ENCODE results near the gene GNG8. TPM values are rescaled to one million over a fixed set of nuclear protein-coding genes. Genes with fewer than 3 reads are reported as not detected.

The GNG8 gene
- total RNA-seq, 6 experiments from 2014 or later = not detected

DNA sequence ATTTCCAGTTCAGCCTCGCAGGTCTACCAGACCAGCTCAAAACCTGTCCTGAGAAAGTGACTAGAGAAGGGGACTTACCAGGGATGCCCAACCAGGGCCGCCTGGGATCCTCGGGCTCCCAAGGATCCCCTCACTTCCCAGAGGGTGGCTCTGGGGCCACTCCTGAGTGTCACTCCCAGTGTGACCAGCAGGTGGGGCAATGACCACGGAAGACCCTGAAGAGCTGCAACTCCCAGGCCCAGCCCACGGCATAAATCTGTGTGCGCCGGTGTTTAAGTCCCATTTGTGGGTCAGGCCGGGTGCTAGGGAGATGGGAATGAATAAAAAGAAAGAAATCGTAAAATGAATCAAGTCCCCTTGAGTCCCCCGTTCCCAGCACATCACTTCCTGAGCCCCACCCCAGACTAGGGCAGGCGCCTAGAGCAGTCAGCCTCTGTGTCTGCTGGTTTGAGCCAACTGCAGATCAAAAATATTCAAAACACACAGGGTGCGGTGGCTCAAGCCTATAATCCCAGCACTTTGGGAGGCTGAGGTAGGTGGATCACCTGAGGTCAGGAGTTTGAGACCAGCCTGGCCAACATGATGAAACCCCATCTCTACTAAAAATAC, 21.8 kb downstream of the GNG8 start:
- H3K9me3 Mint-ChIP-seq = no peaks in the 10 kb centered on the region
- peak overlapping the region; percentile 63; the same call in 1 of the 2 replicates for H3K27ac Mint-ChIP-seq
- H3K36me3 Mint-ChIP-seq (ENCODE audit: low read depth) = peaks cover 10% of the 10 kb centered on the region
- TF ChIP-seq, protein P1, sequence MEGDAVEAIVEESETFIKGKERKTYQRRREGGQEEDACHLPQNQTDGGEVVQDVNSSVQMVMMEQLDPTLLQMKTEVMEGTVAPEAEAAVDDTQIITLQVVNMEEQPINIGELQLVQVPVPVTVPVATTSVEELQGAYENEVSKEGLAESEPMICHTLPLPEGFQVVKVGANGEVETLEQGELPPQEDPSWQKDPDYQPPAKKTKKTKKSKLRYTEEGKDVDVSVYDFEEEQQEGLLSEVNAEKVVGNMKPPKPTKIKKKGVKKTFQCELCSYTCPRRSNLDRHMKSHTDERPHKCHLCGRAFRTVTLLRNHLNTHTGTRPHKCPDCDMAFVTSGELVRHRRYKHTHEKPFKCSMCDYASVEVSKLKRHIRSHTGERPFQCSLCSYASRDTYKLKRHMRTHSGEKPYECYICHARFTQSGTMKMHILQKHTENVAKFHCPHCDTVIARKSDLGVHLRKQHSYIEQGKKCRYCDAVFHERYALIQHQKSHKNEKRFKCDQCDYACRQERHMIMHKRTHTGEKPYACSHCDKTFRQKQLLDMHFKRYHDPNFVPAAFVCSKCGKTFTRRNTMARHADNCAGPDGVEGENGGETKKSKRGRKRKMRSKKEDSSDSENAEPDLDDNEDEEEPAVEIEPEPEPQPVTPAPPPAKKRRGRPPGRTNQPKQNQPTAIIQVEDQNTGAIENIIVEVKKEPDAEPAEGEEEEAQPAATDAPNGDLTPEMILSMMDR (IDR thresholded peaks at IDR 0.05) = peak; percentile 96
- H3K4me1 Mint-ChIP-seq (ENCODE audit: low read depth) = peaks cover 44% of the 10 kb centered on the region
- H3K27me3 Mint-ChIP-seq (ENCODE audit: insufficient read depth) = peaks cover 2% of the 10 kb centered on the region
- H3K4me3 Mint-ChIP-seq = no peak overlapping the region
- peak; percentile 60 for DNase-seq

DNA sequence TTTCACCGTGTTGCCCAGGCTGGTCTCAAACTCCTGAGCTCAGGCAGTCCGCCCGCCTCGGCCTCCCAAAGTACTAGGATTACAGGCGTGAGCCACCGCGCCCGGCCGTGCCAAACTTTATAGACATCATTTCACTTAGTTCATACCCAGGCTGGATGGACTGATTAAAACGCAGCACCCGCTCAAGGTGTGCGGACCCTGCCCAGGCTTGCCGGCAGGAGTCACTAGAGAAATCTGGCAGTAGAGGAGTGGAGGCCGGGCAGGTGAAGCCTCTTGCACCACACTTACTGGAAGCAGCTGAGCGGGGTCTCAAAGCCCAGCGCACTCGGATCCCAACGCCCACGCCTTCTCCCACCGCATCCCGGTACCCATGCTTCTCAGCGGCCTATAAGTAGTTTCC, 22.5 kb downstream of the GNG8 start:
- Mint-ChIP-seq H3K4me1 (ENCODE audit: low read depth) (peaks cover 40% of the 10 kb centered on the region), H3K36me3 (ENCODE audit: low read depth) (peaks cover 15% of the 10 kb centered on the region), H3K27ac (no peak overlapping the region), H3K27me3 (ENCODE audit: insufficient read depth) (peaks cover 3% of the 10 kb centered on the region), H3K9me3 (no peaks in the 10 kb centered on the region), H3K4me3 (no peak overlapping the region)
- DNase-seq = no peak
- TF ChIP-seq, protein P1 (IDR thresholded peaks at IDR 0.05) = no peak

DNA sequence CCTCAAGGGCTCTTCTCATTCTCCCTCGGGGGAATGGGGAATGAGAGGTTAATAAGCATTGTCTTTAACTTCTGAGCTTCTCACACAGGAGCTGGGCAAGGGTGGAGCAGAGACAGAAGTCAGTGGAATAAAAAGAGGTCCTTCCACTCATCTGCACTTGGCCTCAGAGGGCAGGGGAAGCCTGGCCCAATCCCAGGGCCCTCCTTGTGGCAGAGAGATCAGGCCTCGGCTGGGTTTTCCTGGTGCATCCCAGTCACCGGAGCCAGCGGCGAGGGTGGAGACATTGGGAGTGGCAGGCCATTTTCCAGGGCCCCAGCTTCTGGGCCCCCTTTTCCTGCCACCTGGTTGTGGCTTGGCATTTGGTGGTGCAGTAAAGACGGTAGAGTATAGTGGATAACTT, 24.2 kb downstream of the GNG8 start:
- TF ChIP-seq, protein P1 (IDR thresholded peaks at IDR 0.05) = no peak
- peaks cover 3% of the 10 kb centered on the region for H3K27me3 Mint-ChIP-seq (ENCODE audit: insufficient read depth)
- peaks cover 34% of the 10 kb centered on the region for H3K4me1 Mint-ChIP-seq (ENCODE audit: low read depth)
- no peaks in the 10 kb centered on the region for H3K9me3 Mint-ChIP-seq
- no peak overlapping the region for H3K4me3 Mint-ChIP-seq
- peak overlapping the region; percentile 38; the same call in 1 of the 2 replicates for H3K27ac Mint-ChIP-seq
- H3K36me3 Mint-ChIP-seq (ENCODE audit: low read depth) = peaks cover 25% of the 10 kb centered on the region
- no peak for DNase-seq

DNA sequence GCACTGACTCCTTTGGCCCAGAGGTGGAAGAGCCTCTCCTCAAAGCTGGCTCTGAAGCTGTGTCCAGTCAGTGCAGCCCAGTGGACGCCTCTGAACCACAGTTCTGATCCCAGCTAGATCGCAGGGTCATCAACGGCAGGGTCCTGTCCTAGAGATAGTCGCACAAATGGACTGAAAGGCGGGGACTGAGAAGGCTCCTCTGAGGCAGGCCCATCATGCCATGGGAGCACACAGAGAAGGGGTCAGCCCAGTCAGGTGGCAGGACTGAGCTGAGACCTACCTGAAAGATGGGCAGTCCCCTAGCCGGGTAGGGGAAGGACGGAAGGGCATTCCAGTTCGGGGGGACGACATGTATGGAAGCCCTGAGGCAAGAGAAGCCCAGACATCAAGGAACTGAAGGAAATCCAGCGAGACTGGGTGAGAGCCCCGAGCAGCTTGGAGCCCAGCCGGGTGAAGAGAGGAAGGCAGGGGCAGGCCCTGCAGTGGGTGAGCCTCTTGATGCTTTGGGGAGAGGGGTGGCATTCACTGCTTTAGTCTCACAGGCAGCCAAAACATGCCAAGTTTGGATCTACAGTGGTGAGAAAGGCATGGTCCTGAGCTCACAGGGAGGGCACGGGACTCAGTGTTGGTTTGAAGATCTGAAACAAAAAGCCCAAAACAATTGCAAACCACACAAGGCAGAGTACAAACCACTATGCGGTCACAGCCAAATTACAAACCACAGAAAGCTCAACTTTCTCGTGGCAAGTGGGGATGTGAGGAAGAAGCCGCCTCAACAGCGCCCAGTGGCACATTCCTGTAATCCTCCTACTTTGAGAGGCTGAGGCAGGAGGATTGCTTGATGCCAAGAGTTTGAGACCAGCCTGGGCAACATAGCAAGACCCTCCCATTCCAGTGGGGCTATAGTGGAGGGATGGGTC, 24.9 kb downstream of the GNG8 start:
- peaks cover 34% of the 10 kb centered on the region for H3K4me1 Mint-ChIP-seq (ENCODE audit: low read depth)
- no peaks in the 10 kb centered on the region for H3K9me3 Mint-ChIP-seq
- TF ChIP-seq, protein P1 (IDR thresholded peaks at IDR 0.05) = no peak
- H3K27ac Mint-ChIP-seq = peak overlapping the region; percentile 49
- H3K27me3 Mint-ChIP-seq (ENCODE audit: insufficient read depth) = peaks cover 3% of the 10 kb centered on the region
- H3K4me3 Mint-ChIP-seq = no peak overlapping the region
- DNase-seq = no peak
- H3K36me3 Mint-ChIP-seq (ENCODE audit: low read depth) = peaks cover 31% of the 10 kb centered on the region

DNA sequence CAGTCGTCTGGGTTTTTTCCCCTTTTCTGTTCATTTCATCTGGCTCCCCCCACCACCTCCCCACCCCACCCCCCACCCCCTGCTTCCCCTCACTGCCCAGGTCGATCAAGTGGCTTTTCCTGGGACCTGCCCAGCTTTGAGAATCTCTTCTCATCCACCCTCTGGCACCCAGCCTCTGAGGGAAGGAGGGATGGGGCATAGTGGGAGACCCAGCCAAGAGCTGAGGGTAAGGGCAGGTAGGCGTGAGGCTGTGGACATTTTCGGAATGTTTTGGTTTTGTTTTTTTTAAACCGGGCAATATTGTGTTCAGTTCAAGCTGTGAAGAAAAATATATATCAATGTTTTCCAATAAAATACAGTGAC, 25.6 kb downstream of the GNG8 start:
- no peaks in the 10 kb centered on the region for H3K9me3 Mint-ChIP-seq
- H3K4me1 Mint-ChIP-seq (ENCODE audit: low read depth) = peaks cover 34% of the 10 kb centered on the region
- DNase-seq = no peak
- peak overlapping the region; percentile 49 for H3K27ac Mint-ChIP-seq
- no peak overlapping the region for H3K4me3 Mint-ChIP-seq
- H3K27me3 Mint-ChIP-seq (ENCODE audit: insufficient read depth) = peaks cover 3% of the 10 kb centered on the region
- peaks cover 31% of the 10 kb centered on the region for H3K36me3 Mint-ChIP-seq (ENCODE audit: low read depth)
- TF ChIP-seq, protein P1 (IDR thresholded peaks at IDR 0.05) = no peak
